Chondrocyte (in vitro differentiated cells): ENCODE data around the gene TCEANC2. TPM values are rescaled to one million over a fixed set of nuclear protein-coding genes. Genes with fewer than 3 reads are reported as not detected.
"Not testable (repeated sequence)": the region's sequence is repeated elsewhere in the genome, so short reads cannot be mapped to it uniquely, and the experiment has no call there.

Source experiments
- DNase-seq: peaks from one replicate; pipeline ENCODE4 v3.0.0; 2021; ENCODE audit warnings: mixed read lengths, low spot score
- H3K27ac Mint-ChIP-seq: one replicate; pipeline ENCODE4 v1.8.0; 2021; ENCODE audit warnings: mild to moderate bottlenecking, moderate library complexity, mixed read lengths; ENCODE audit not compliant: unreplicated experiment
- H3K27me3 Mint-ChIP-seq: 2 replicates; pipeline ENCODE4 v1.8.0; 2021; ENCODE audit warnings: low read depth, mixed read lengths
- H3K36me3 Mint-ChIP-seq: 2 replicates; pipeline ENCODE4 v1.8.0; 2021; ENCODE audit warnings: low read depth, mixed read lengths
- H3K4me1 Mint-ChIP-seq: 2 replicates; pipeline ENCODE4 v1.8.0; 2021; ENCODE audit warnings: low read depth, mild to moderate bottlenecking, mixed read lengths
- H3K4me3 Mint-ChIP-seq: one replicate; pipeline ENCODE4 v1.8.0; 2021; ENCODE audit warnings: mild to moderate bottlenecking, moderate library complexity, mixed read lengths; ENCODE audit not compliant: unreplicated experiment
- H3K9me3 Mint-ChIP-seq: 2 replicates; pipeline ENCODE4 v1.8.0; 2021; ENCODE audit warnings: low read depth, mixed read lengths
- total RNA-seq: library from RNA; stranded (reverse); gene quantifications from 3 replicates; pipeline ENCODE4 v1.2.1, GENCODE V29; 2021
- TF ChIP-seq, protein P1 (sequence below): fragments of 200-600 bp; sonication (generic); IDR thresholded peaks from 2 replicates; pipeline ENCODE4 v1.5.0; 2021; ENCODE audit warnings: antibody characterized with exemption, mild to moderate bottlenecking, moderate library complexity

Gene TCEANC2
- total RNA-seq, 1 donor from 2014 or later: 4.8 TPM

DNA sequence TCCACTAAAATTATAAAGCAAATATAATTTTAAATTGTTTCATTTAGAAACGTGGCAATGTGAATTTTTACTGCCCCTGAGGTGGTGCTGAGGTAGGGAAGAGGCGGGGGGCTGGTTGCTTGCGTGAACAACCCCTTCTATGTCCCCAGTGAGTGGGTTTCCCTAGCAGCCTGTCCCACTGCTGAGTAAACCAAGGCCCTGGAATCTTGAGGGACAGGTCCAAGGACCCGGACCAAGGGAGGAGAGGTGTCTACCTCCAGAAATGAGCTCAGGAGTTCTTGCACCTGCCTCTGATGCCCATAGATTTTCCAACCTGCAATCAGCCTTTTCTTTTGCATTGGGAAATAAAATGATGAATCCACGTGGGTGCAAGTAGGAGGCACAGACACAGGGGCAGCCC, 34.8 kb upstream of the TCEANC2 start:
- H3K4me3 Mint-ChIP-seq: no peak overlapping the region
- no peaks in the 10 kb centered on the region for H3K4me1 Mint-ChIP-seq
- TF ChIP-seq, protein P1, sequence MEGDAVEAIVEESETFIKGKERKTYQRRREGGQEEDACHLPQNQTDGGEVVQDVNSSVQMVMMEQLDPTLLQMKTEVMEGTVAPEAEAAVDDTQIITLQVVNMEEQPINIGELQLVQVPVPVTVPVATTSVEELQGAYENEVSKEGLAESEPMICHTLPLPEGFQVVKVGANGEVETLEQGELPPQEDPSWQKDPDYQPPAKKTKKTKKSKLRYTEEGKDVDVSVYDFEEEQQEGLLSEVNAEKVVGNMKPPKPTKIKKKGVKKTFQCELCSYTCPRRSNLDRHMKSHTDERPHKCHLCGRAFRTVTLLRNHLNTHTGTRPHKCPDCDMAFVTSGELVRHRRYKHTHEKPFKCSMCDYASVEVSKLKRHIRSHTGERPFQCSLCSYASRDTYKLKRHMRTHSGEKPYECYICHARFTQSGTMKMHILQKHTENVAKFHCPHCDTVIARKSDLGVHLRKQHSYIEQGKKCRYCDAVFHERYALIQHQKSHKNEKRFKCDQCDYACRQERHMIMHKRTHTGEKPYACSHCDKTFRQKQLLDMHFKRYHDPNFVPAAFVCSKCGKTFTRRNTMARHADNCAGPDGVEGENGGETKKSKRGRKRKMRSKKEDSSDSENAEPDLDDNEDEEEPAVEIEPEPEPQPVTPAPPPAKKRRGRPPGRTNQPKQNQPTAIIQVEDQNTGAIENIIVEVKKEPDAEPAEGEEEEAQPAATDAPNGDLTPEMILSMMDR: no peak
- no peak overlapping the region for H3K27ac Mint-ChIP-seq
- no peak for DNase-seq
- H3K27me3 Mint-ChIP-seq: peaks cover 16% of the 10 kb centered on the region
- no peaks in the 10 kb centered on the region for H3K9me3 Mint-ChIP-seq
- H3K36me3 Mint-ChIP-seq: no peaks in the 10 kb centered on the region

DNA sequence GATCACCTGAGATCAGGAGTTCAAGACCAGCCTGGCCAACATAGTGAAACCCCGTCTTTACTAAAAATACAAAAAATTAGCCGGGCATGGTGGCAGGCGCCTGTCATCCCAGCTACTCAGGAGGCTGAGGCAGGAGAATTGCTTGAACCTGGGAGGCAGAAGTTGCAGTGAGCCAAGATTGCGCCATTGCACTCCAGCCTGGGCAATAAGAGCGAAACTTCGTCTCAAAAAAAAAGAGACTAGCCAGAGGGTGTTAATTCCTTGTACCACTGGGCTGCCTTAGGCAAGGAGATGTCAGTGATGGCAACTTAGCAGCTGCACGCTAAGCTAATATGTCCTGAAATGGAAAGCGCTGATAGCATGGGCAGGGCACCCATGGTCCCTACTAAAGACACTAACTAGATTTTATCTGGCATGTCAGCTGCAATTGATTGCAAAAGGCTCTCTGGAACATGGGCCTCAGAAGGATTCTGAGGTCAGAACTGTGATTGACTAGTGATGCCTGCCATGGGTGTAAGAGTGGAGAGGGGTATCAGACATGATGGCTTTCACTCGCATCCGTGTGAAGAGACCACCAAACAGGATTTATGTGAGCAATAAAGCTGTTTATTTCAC, 33.7 kb upstream of the TCEANC2 start:
- not testable (repeated sequence) for H3K4me1 Mint-ChIP-seq, H3K27ac Mint-ChIP-seq, H3K36me3 Mint-ChIP-seq, H3K9me3 Mint-ChIP-seq, DNase-seq, H3K4me3 Mint-ChIP-seq
- peaks cover 14% of the 10 kb centered on the region for H3K27me3 Mint-ChIP-seq

DNA sequence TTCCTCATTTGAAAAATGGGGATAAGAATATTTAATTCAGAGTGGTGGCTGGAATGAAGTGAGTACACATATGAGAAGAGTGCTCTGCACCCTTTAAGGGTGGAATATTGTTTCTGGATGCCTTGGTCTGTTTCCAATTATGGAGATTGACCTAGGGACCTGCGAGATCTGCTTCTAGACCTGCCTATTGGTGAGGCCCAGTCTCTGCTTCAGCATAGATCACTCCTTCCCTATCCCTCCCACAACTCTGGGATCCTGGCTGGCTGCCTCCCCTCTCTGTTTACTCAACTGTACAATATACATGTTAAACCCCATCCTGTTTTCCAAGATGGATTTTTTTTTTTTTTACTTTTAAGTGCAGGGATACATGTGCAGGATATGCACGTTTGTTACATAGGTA, 29.1 kb upstream of the TCEANC2 start:
- Mint-ChIP-seq H3K4me1 (no peaks in the 10 kb centered on the region), H3K27ac (no peak overlapping the region), H3K4me3 (no peak overlapping the region), H3K36me3 (peaks cover 2% of the 10 kb centered on the region), H3K27me3 (peaks cover 2% of the 10 kb centered on the region), H3K9me3 (no peaks in the 10 kb centered on the region)
- no peak for DNase-seq
- TF ChIP-seq, protein P1: no peak

DNA sequence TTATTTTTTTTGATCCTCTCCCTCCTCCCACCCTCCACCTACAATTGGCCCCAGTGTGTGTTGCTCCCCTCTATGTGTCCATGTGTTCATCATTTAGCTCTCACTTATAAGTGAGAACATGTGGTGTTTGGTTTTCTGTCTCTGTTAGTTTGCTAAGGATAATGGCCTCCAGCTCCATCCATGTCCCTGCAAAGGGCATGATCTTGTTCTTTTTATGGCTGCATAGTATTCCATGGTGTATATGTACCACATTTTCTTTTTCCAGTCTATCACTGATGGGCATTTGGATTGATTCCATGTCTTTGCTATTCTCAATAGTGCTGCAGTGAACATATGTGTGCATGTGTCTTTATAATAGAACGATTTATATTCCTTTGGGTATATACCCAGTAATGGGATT, 28.6 kb upstream of the TCEANC2 start:
- H3K27ac Mint-ChIP-seq, DNase-seq, H3K4me3 Mint-ChIP-seq, H3K36me3 Mint-ChIP-seq, H3K27me3 Mint-ChIP-seq, H3K9me3 Mint-ChIP-seq, H3K4me1 Mint-ChIP-seq: not testable (repeated sequence)

DNA sequence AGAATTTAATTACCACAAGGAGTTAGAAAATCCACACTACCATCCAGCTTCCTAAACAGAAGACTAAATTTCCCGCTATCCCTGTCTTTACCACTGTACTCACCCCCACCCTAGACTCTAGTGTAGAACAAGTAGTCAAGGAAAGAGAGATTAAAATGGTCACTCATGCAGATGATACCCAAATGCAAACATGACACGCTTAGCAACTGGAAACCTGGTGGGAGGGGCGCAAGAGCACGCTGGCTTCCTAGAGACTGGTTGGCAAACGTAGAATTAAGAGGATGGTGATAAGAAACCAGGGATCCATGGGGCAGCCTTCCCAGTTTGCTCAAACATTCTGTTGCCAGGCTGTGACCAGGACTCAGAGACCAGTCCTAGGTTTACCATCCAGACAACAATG, 25.6 kb upstream of the TCEANC2 start:
- TF ChIP-seq, protein P1: no peak
- Mint-ChIP-seq H3K9me3 (no peaks in the 10 kb centered on the region), H3K4me3 (no peak overlapping the region), H3K4me1 (peaks cover 3% of the 10 kb centered on the region), H3K27me3 (no peaks in the 10 kb centered on the region), H3K27ac (no peak overlapping the region), H3K36me3 (peaks cover 4% of the 10 kb centered on the region)
- no peak for DNase-seq

DNA sequence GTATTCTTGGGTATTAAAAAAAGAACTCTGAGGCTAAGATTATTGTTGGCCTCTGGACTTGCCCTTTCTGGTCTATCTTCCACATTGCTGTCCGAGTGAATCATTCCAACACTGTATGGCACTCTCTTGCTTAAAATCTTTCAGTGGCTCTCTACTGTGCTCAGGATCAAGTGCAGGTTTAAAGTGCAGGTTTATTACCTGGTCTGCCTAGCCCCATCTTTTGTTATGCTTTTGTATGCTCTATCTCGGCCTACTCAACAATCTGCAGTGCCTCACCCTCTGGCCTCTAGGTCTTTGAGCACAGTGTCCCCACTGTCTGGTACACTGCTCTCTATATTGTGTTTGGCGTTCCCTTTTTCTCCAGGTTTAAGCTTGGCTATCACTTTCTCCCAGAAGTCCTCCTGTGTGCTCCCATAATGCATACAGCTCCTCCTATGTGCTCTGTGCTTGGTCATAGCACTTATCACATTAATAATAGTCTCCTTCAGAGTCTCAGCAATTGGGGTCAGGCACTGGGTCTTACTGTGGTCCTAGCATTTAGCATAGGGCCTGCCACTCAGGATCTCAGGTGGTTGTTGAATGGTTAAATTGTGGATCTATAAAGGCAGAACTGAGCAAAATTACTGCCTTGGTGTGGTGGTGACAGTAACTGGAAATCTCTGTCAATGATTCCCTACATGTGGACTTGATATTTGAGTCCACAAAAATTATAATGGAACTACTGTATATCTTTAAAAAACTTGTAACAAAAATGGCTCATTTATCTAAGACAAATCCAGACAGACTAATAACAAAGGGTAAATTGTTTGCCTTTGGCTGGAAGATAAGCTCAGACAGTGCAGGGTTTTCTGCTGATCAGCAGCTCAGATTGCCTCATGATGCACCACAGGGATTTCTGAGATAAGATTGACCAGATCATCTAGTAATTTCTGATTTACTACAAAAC, 24.8 kb upstream of the TCEANC2 start:
- Mint-ChIP-seq H3K27me3 (no peaks in the 10 kb centered on the region), H3K36me3 (peaks cover 4% of the 10 kb centered on the region), H3K9me3 (no peaks in the 10 kb centered on the region), H3K4me1 (peaks cover 3% of the 10 kb centered on the region), H3K4me3 (no peak overlapping the region), H3K27ac (no peak overlapping the region)
- TF ChIP-seq, protein P1: no peak
- no peak for DNase-seq
